Non-pigmented ciliary epithelial cell (primary cell): ENCODE measurements around the gene ABCB1.
"Not testable (repeated sequence)": the region's sequence is repeated elsewhere in the genome, so short reads cannot be mapped to it uniquely, and the experiment has no call there.

Experiments
- DNase-seq: peaks from one replicate; pipeline ENCODE4 v3.0.0-alpha.2; 2010; ENCODE audit warnings: low read depth

ABCB1 gene

DNA sequence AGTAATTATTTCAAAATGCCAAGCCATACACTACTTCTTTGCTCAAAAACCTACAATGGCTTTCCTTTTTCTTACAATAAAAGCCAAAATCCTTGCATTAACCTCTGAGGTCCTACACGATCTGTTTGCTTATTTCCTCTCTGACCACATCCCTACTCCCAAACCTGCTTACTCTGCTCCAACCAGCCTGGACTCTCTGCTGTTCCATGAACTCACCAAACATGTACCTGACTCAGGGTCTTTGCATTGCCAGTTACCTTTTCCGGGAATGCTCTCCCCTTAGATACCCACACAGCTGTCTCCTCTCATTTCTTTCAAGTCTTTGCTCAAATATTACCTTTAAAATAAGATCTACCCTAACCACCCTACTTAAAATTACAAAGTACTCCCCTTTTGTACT is 127.5 kb downstream of the ABCB1 start:
- DNase-seq: no peak

DNA sequence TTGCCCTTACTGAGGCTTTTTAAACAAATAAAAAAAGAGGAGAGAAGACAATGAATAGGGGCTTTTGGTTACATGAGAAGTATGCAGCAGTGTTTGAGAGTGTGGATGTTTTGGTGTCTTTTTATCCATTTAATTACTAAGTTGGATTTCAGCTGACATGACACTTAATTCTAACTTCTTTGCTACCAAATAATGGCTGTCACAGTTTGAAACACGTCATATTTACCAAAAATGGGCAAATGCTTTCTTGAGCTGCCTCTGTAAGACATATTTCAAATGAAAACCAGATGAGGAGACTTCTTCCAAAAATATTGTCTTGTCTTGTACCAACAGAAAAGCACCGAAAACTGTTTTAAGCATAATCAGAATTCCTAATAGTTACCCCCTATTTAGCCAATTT is 129.2 kb downstream of the ABCB1 start:
- DNase-seq: no peak

DNA sequence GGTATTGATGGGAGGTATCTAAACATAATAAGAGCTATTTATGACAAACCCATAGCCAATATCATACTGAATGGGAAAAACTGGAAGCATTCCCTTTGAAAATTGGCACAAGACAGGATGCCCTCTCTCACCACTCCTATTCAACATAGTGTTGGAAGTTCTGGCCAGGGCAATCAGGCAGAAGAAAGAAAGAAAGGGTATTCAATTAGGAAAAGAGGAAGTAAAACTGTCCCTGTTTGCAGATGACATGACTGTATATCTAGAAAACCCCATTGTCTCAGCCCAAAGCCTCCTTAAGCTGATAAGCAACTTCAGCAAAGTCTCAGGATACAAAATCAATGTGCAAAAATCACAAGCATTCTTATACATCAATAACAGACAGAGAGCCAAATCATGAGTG is 131.5 kb downstream of the ABCB1 start:
- DNase-seq: not testable (repeated sequence)

DNA sequence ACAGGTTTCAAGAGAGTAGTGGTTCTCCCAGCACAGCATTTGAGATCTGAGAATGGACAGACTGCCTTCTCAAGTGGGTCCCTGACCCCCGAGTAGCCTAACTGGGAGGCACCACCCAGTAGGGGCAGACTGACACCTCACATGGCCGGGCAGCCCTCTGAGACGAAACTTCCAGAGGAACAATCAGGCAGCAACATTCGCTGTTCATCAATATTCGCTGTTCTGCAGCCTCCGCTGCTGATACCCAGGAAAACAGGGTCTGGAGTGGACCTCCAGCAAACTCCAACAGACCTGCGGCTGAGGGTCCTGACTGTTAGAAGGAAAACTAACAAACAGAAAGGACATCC is 135.2 kb downstream of the ABCB1 start:
- DNase-seq: not testable (repeated sequence)

DNA sequence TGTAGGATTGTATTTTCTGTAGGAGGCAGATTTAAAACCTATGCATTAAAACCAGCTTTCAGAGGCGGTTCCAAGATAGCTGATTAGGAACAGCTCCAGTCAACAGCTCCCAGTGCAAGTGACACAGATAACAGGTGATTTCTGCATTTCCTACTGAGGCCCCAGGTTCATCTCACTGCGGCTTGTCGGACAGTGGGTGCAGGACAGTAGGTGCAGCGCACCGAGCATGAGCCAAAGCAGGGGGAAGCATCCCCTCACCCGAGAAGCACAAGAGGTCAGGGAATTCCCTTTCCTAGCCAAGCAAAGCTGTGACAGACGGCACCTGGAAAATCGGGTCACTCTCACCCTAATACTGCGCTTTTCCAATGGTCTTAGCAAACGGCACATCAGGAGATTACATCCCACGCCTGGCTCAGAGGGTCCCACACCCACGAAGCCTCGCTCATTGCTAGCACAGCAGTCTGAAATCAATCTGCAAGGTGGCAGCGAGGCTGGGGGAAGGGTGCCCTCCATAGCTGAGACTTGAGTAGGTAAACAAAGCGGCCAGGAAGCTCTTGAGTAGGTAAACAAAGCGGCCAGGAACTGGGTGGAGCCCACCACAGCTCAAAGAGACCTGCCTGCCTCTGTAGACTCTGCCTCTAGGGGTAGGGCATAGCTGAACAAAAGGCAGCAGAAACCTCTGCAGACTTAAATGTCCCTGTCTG is 135.7 kb downstream of the ABCB1 start:
- DNase-seq: not testable (repeated sequence)

DNA sequence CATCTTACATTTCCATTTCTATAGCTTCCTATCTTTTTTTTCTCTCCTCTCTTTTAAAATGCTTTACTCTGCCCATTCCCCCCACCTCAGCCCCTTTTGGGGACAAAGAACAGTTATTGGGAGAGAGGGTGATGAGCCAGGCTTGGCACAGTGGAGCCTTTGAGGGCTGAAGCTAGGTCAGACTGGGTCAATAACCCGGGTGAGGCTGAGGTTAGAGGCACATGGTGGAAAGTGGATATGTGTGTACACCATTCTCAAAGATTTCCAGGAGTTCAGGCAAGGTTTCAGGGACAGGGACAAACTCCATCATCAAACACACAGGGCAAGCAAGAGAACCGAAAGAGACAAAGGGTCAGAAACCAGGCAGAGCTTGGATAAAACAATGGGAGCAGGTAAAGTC is 136.7 kb downstream of the ABCB1 start:
- DNase-seq: no peak

DNA sequence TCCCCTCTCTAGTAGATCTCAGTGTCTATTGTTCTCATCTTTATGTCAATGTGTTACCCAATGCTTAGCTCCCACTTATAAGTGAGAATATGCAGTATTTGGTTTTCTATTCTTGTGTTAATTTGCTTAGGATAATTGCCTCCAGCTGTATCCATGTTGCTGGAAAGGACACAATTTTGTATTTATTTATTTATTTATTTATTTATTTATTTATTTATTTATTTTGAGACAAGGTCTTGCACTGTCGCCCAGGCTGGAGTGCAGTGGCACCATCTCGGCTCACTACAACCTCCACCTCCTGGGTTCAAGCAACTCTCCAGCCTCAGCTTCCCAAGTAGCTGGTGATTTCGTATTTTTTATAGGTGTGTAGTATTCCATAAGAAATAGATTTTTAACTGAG is 140.2 kb downstream of the ABCB1 start:
- DNase-seq: not testable (repeated sequence)

DNA sequence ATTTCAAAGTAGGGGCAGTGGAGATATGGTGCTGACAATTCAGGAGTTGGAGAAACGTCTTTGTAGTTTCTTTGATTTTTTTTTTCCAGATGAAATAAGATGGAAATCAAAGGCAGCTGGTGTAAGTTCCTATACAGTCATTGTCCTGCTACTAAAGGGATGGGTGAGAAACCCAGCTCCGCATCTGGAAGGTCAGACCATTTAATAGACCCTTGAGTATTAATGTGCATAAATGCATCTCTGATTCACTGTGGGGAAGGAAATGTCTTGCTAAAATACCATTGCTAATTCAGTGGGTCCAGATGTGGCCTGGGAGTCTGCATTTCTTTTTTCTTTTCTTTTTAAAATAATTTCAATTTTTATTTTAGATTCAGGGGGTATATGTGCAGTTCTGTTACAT is 140.7 kb downstream of the ABCB1 start:
- no peak for DNase-seq

DNA sequence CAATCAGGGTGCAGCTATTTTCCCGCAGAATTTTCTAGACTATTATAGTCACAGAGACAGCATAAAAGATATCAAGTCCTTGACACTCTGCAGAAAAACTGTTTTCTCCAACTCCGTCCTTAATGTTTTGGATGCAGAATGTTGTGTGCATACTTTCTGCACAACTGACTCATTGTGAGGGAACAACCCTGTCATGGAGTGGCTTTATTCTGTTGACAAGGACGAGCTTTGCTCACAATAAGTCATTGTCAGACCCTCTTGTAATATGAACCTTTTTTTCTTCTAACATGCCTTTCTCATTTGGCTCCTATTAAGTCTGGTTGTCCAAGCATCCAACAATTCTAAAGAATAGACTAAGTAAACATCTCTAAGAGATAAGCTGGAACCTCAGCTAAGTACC is 142.5 kb downstream of the ABCB1 start:
- DNase-seq: no peak

DNA sequence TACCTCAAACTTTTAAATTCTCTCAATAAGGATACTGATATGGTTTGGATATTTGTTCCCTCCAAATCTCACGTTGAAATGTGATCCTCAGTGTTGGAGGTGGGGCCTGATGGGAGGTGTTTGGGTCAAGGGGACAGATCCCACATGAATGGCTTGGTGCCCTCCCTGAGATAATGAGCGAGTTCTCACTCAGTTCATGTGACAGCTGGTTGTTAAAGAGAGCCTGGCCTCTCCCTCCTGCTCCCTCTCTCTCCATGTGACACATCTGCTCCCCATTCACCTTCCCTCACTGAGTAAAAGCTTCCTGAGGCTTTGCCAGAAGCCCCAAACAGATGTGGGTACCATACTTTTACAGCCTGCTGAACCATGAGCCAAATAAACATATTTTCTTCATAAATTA is 144.4 kb downstream of the ABCB1 start:
- DNase-seq: no peak
